ENCODE measurements around the gene YAP1. TPM values are rescaled to one million over a fixed set of nuclear protein-coding genes. Genes with fewer than 3 reads are reported as not detected.

The YAP1 gene
- total RNA-seq, 4 donors from 2014 or later: 97.0 to 177 (median 142) TPM

GRCh38 chr11:102071497-102072472 is 38.5 kb upstream of the YAP1 start:
- Histone ChIP-seq H3K9me3 (peaks cover 0 to 23% (median 14%) of the 10 kb centered on the region in 3 donors), H3K4me3 (no peak overlapping the region), H3K36me3 (no peaks in the 10 kb centered on the region), H3K27ac (no peak overlapping the region), H3K4me1 (no peaks in the 10 kb centered on the region), H3K27me3 (no peaks in the 10 kb centered on the region)
- WGBS, 2 donors: 69 to 81% methylated on average over 1 of the region's 1 CpG
- intact Hi-C loops (cut with DNase I): no loop called here
- TF ChIP-seq POLR2A (IDR thresholded peaks at IDR 0.05): no peak
- TF ChIP-seq CTCF (IDR thresholded peaks at IDR 0.05): no peak
- no peak for DNase-seq

DNA sequence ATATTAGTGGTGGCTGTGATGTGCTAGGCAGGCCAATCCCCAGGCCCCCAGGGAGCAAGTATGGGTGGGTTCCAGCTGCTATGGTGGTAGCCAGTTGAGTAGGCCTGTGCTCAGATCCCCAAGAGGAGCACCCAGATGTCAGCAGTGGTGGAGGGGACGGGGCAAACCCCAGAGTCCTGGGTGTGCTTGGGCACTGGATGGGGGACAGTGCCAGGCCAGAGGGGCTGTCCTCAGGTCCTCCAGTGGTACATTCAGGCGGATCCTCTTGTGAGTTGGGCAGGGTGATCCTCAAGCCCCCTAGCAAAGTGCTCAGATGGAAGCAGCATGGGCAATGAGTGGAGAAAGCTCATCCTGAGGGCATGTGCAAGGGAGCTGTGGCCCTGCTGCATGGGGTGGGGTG is 37.0 kb upstream of the YAP1 start:
- intact Hi-C loops (cut with DNase I): no loop called here
- Histone ChIP-seq H3K9me3 (peaks cover 0 to 23% (median 14%) of the 10 kb centered on the region in 3 donors), H3K4me1 (no peaks in the 10 kb centered on the region), H3K27ac (no peak overlapping the region), H3K36me3 (no peaks in the 10 kb centered on the region), H3K4me3 (no peak overlapping the region), H3K27me3 (no peaks in the 10 kb centered on the region)
- 75% methylated on average over 1 of the region's 2 CpGs; no CpG with 5 or more reads in 1 of the 2 donors for WGBS, 2 donors
- TF ChIP-seq CTCF (IDR thresholded peaks at IDR 0.05): no peak
- TF ChIP-seq POLR2A (IDR thresholded peaks at IDR 0.05): no peak
- DNase-seq: no peak

DNA sequence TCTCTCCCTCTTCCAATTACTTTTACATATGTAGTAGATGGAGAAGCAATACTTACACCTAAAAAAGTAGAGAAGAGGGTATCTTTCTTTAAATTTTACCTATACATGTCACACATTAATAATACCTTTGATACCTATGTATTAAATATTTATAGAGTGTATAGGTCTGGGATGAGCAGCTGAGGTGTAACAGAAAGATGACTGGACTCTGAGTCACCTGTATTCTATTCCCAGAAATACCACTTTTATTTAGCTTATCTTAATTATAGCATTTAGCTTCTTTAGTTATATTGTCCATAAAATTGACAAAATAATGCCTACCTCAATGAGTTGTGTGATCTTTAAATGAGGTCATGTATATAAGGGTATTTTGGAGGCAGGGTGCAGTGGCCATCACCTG is 30.6 kb upstream of the YAP1 start:
- DNase-seq: no peak

GRCh38 chr11:102081313-102081712 is 28.9 kb upstream of the YAP1 start:
- intact Hi-C loops (cut with DNase I): no loop called here
- Histone ChIP-seq H3K36me3 (no peaks in the 10 kb centered on the region), H3K27me3 (no peaks in the 10 kb centered on the region), H3K9me3 (no peaks in the 10 kb centered on the region), H3K27ac (no peak overlapping the region), H3K4me1 (no peaks in the 10 kb centered on the region), H3K4me3 (no peak overlapping the region)
- TF ChIP-seq POLR2A (IDR thresholded peaks at IDR 0.05): no peak
- no peak for TF ChIP-seq CTCF (IDR thresholded peaks at IDR 0.05)
- no peak for DNase-seq
- WGBS, 2 donors: 60 to 85% methylated on average over 3 to 7 of the region's 7 CpGs

More for the DNA sequence above, 30.6 kb upstream of the YAP1 start:
- TF ChIP-seq CTCF (IDR thresholded peaks at IDR 0.05): no peak
- TF ChIP-seq POLR2A (IDR thresholded peaks at IDR 0.05): no peak
- intact Hi-C loops (cut with DNase I): no loop called here
- Histone ChIP-seq H3K4me1 (no peaks in the 10 kb centered on the region), H3K9me3 (no peaks in the 10 kb centered on the region), H3K4me3 (no peak overlapping the region), H3K36me3 (no peaks in the 10 kb centered on the region), H3K27me3 (no peaks in the 10 kb centered on the region), H3K27ac (no peak overlapping the region)

GRCh38 chr11:102085864-102086551 is 24.2 kb upstream of the YAP1 start:
- no peak for DNase-seq
- no peaks in the 10 kb centered on the region for H3K36me3 ChIP-seq
- H3K27ac ChIP-seq: no peak overlapping the region
- intact Hi-C loops (cut with DNase I): no loop called here
- WGBS, 2 donors: 80 to 85% methylated on average over 7 of the region's 7 CpGs
- TF ChIP-seq POLR2A (IDR thresholded peaks at IDR 0.05) (no peak), CTCF (IDR thresholded peaks at IDR 0.05) (no peak)
- no peaks in the 10 kb centered on the region for H3K27me3 ChIP-seq
- H3K4me3 ChIP-seq: no peak overlapping the region
- no peaks in the 10 kb centered on the region for H3K9me3 ChIP-seq
- H3K4me1 ChIP-seq: no peaks in the 10 kb centered on the region

All from esophagus squamous epithelium (tissue), 5 donors.